IPS DF 19.7 (cell line): Measurements from ENCODE around the gene MC1R.
"Not testable (repeated sequence)": the region's sequence is repeated elsewhere in the genome, so short reads cannot be mapped to it uniquely, and the experiment has no call there.

Experiments
- DNase-seq: peaks from one replicate; pipeline ENCODE4 v3.0.0-alpha.2; 2013; ENCODE audit warnings: low read depth, low spot score

Gene MC1R

DNA sequence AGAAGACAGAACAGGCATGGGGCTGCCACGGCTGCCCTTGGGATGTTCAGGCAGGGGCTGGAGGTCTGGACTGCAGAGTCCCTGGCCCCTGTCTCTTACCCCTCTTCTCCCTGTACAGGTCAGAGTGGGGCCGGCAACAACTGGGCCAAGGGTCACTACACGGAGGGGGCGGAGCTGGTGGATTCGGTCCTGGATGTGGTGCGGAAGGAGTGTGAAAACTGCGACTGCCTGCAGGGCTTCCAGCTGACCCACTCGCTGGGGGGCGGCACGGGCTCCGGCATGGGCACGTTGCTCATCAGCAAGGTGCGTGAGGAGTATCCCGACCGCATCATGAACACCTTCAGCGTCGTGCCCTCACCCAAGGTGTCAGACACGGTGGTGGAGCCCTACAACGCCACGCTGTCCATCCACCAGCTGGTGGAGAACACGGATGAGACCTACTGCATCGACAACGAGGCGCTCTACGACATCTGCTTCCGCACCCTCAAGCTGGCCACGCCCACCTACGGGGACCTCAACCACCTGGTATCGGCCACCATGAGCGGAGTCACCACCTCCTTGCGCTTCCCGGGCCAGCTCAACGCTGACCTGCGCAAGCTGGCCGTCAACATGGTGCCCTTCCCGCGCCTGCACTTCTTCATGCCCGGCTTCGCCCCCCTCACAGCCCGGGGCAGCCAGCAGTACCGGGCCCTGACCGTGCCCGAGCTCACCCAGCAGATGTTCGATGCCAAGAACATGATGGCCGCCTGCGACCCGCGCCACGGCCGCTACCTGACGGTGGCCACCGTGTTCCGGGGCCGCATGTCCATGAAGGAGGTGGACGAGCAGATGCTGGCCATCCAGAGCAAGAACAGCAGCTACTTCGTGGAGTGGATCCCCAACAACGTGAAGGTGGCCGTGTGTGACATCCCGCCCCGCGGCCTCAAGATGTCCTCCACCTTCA is 16.2 kb downstream of the MC1R start:
- DNase-seq, result no peak

DNA sequence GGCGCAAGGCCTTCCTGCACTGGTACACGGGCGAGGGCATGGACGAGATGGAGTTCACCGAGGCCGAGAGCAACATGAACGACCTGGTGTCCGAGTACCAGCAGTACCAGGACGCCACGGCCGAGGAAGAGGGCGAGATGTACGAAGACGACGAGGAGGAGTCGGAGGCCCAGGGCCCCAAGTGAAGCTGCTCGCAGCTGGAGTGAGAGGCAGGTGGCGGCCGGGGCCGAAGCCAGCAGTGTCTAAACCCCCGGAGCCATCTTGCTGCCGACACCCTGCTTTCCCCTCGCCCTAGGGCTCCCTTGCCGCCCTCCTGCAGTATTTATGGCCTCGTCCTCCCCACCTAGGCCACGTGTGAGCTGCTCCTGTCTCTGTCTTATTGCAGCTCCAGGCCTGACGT is 17.0 kb downstream of the MC1R start:
- not testable (repeated sequence) for DNase-seq

DNA sequence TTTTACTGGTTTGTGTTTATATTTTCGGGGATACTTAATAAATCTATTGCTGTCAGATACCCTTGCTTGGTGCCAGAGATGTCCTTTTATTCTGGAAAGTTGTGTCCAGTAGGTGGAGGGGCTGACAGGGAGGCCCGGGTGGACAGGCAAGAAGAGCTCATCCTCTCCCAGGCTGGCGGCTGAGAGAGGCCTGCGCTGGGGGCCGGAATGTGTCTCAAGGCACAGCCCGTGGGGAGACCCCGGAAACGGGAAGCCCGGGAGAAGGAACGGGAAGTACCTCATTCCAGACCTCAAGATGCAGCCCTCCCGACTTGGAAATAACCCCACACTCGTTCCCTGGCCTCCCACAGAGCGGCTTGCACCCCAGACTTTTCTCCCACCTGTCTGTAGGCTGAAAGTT is 17.4 kb downstream of the MC1R start:
- no peak for DNase-seq

DNA sequence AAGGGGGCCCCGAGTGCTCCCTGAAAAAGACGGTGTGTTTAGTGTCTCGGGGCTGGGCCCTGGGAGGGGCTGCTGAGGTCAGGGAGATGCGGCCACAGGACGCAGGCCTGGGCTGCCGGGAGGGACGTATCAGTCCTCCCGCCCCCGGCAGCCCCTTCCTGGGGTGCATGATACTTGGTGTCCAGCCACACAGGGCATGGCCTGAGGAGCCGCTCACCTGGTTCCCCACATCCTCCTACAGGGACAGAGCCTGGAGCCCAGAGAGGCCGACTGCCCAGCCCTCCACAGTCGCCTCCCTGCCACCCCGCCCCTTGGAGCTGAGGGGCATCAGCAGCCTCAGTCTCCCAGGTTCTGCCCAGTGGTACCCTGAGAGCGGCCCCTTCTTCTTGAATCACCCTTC is 17.8 kb downstream of the MC1R start:
- DNase-seq, result no peak

DNA sequence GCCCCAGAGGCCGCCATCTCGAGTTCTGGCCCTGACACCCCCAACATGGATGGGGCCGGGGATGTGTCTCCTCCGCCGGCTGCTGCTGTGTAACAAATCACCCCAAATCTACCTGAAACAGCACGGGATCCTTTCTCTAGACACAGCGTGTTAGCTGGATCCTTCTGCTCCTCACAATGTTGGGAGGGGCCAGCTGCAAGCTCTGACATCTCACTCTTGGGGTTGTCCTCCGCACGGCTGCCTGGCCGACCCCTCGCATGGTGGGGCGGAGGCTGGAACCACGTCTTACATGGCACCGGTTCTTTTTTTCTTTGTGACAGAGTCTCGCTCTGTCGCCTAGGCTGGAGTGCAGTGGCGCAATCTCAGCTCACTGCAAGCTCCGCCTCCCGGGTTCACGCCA is 18.3 kb downstream of the MC1R start:
- DNase-seq, result no peak

DNA sequence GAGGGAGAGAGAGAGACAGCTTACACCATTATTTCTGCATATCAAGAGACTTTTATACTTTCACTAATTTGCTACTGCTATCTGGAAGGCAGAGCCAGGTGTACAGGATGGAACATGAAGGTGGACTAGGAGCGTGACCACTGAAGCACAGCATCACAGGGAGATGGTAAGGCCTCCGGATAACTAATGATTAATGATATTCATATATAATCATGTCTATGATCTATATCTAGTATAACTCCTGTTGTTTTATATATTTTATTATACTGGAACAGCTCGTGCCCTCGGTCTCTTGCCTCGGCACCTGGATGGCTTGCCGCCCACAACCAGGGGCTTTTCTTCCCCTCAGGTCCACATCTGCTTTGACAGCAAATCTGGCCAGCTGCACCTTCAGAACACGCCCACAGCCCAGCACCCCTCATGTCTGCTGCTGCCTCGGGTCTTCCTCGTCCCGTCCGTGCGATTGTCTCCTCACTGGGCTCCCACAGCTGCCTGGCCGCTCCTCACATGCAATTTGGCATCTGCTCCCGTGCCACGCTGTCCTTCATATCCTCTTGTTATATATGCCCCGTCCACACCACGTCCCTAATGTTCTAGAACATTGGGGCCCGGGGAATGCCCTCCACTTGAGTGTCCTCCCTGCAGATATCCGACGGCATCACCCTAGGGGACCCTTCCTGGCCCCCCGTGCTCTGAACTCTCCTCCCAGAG is 19.7 kb downstream of the MC1R start:
- no peak for DNase-seq

DNA sequence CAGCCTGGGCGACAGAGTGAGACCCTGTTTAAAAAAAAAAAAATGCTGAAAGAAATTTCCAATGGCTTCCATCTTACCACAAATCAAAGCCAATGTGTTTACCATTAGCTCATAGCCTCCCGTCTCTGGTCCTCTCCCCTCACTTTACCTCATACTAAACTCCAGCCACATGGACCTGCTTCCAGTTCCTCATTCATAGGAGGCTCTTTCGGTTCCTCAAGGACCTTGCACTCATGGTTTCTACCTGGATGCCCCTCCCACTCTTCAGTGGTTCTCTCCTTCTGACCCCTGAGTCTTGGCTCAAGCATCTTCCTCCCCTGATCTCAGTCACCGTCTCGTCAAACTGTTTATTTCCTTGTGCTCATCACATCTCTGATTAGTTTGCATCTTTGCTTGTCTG is 26.1 kb downstream of the MC1R start:
- no peak for DNase-seq

DNA sequence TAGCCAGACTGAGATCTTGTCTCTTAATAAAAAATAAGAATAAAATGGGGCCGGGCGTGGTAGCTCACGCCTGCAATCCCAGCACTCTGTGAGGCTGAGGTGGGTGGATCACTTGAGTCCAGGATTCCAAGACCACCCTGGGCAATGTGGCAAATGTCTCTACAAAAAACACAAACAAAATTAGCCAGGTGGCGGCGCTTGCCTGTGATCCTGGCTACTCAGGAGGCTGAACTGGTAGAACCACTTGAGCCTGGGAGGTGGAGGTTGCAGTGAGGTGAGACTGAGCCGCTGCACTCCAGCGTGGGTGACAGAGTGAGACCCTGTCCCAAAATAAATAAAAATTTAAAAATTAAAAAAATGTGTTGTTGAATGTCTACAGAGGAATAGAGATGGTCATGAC is 27.0 kb downstream of the MC1R start:
- no peak for DNase-seq

DNA sequence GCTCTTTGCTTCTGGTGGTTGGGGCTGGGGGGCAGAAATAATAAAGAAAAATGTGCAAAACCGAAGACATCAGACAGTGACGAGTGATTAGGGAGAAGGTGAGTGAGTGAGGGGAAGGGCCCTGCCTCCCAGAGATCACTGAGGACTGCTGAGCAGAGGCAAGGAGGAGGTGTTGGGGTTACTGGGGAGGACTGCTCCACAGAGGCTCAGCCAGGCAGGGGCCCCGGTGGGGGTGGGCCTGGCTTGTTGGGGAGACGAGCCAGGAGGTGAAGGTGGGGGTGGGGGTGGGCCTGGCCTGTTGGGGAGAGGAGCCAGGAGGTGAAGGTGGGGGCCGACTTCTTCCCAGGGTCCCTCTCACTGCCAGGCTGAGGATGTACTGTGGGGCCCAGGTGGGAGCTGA is 27.9 kb downstream of the MC1R start:
- DNase-seq, result no peak

DNA sequence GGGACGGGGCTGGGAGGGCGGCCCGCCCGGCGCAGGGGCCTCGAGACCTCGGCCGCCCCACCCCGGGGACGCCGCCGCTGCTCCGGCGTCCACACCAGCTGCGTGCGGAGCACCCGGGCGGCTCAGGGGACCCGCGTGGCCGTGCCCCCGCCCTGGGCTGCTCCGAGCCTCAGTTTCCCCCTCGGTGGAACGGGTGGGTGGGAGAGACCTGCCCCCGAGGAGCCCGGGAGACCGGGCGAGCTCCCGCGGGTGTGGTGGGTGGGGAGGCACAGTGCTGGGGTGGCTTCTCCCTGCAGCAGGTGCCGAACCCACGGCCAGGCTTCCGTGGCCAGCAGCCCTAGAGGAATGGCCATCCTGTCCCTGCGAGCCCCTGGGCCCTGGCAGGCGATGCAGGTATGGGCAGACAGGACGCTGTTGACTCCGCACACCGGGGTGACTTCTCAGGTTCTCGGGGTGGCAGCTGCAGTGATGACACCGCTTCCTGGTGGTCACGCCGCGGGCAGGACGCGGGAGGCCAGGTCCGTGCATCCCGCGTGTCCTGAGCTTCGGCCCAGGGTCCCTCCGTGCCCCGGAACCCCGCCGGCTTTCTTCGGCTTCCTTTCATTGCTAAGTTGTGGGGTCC is 30.6 kb downstream of the MC1R start:
- DNase-seq, result no peak

DNA sequence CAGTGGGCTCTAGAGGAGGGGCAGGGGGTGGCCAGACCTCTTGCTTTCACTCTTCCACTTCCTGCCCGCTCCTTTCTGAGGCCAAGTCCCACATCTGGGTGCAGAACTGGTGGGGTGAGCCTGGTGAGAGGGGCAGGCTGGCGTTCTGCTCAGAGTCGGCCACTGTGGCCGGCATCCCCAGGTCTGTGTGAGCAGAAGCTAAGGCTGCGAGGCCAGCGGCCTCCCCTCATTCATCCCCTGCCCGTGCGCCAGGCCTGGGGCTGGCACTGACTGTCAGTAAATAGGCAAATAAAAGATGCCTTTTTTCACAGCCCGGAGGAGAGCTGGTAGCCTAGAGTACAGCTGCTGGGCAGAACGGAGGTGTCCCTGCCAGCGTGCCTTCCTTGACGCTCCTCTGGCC is 31.1 kb downstream of the MC1R start:
- no peak for DNase-seq

DNA sequence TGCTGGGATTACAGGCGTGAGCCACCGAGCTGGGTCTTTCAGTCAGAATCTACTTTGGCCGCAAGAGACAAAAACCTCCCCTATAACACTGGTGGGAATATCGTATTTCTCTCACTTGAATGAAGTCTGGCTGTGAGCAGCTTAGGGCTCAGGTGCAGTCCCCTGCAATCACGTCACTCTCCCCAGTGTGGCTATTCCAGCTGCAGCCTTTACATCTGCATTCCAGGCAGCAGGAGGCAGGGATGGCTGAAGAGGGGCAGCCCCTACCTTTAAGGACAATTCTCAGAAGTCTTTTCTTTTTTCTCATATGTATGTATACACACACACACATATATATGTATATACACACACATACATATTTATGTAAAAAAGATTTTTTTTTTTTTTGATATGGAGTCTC is 32.8 kb downstream of the MC1R start:
- DNase-seq, result no peak

DNA sequence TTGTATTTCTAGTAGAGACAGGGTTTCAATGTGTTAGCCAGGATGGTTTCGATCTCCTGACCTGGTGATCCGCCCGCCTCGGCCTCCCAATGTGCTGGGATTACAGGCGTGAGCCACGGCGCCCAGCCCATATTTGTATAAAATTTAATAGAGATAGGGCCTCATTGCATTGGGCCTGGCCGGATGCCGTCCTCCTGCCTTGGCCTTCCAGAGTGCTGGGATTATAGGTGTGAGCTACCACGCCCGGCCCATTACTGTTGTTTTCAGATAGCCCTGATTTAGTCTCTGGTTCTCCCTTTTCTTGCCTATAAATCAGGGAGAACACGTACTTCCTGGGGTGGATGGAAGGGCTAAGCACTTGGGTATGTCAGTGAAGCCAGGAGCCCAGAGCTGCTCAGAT is 33.4 kb downstream of the MC1R start:
- no peak for DNase-seq

DNA sequence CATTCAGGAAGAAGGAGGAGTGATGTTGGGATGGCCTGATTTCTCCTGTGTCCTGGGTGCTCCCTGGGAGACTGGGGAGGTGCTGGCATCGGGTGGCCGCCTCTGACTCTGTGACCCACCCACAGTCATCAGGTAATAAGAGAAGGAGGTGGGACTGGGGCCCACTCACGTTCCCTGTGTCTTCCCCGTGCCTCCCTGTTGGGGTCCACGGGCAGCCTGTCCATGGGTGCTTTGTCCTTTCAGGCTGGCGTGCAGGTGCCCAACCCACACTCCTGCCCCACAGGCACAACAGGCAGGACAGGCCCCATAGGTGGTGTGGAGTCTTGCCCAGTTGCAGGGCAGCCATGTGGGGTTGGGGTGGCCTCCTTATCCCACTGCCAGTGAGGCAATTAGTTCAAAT is 33.9 kb downstream of the MC1R start:
- DNase-seq, result no peak

DNA sequence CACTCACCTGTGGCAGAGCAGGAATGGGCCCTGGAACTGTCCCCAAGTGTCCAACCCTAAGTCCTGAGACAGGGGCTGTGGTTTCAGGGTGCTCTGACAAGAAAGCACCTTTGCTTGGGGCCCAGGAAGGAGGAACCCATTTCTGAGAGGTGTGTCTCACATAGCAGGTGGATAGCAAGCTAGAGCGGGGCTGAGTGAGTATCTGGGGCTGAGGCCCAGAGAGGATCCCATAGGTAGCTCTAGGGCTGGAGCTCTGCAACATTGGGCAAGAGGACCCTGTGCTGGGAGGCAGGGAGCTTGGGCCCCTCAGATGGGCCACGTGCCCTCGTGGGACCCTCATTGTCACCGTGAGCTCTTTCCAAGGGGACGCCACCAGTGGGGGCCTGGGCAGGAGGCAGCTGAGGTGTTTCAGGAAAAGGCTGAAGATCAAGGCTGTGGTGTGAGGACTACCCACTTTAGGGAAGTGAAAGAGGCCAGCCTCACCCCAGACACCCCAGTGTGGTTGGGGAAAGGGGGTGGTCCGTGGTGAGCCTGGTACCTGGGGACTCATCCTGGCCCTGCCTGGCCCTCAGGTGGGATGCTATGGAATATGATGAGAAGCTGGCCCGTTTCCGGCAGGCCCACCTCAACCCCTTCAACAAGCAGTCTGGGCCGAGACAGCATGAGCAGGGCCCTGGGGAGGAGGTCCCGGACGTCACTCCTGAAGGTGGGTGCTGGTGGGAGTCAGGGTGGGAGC is 35.2 kb downstream of the MC1R start:
- DNase-seq, result no peak

DNA sequence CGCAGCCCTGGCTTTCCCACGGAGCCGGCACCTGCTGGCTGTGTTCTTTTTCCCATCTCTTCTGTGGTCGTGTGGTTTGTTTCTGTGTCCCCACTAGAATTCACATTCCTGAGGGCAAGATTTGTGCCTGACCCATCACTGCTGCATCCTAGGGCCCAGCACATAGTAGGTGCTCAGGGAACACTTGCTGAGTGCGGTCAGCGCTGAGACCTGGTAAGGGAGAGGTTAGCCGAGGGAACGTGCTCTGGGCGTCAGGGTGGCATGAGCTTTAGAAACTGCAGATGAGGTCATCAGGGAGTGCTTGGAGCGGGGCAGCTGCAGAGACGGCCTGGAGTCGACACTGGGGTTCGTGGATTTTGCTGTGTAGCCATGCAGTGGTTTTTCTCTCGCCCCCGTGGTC is 35.8 kb downstream of the MC1R start:
- DNase-seq, result no peak

DNA sequence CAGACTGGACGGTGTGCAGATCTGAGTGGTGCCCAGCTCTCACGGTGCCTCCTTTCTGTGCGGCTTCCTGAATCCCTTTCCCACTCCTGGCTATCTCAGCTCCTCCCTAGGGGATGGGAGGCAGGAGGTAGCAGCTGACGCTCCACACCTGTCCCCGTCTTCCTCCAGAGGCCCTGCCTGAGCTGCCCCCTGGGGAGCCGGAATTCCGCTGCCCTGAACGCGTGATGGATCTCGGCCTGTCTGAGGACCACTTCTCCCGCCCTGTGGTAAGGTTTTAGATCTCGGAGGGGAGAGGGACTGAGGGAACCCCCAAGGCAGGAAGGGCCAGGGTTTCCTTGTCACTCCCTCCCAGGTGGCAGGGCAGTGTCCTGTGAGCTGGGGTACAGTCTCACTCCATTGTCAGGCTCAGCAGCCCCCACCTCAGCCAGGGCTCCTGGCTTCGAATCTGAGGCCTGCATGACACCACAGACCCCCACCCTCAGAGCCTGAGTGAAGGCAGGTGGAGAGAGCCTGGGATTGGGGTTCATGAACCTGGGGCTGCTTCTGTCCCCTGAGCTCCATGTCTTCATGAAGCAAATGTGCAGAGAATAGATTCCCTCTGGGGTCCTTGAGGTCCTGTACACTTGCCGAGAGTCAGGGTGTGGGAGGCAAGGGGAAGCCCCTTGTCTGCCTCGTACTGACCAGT is 36.5 kb downstream of the MC1R start:
- DNase-seq, result no peak

DNA sequence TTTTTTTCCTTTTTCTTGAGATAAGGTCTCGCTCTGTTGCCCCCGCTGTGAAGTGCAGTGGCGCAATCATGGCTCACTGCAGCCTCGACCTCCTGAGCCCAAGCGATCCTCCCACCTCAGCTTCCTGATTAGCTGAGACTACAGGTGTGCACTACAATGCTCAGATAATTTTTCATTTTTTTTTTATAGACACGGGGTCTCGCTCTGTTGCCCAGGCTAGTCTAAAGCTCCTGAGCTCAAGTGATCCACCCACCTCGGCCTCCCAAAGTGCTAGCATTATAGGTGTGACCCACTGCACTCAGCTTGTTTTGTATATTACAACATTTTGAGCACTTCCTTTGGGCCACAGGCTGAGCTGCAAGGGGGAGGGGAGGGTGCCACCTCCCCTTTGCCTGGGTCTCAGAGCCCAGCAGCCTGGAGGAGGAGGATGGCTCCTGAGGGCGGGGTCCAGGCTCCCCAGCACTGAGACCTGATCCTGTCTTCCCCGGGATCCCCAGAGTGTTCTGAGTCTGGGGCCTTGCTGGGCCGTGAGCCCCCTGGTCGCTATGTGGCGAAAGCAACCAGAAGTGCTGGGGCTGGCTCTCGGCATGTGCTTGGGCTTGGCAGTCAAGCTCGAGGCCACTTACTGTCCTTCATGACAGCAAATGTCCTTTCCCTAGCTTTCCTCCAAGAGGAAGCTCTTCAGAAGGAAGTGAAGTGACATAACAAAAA is 38.0 kb downstream of the MC1R start:
- DNase-seq, result no peak

DNA sequence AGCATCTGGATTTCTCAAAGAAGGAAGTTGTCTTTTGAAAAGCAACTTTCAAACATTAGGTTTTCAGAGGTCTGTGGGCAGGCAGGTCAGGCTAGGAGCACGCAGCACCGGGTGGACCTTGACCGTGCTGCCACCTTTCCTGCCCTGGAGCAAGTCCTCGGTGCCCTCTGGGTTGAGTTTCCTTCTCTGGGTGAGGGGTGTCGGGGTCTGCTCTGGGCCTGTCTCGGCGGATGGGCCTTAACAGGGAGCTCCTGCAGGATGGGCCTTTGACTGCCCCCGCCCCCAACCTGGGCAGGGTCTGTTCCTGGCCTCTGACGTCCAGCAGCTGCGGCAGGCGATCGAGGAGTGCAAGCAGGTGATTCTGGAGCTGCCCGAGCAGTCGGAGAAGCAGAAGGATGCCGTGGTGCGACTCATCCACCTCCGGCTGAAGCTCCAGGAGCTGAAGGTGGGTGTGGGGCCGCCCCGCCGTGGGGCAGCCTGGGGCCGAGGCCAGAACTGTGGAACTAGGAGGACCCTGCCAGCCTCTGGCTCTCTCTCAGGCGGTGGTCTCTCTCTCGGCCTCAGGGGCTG is 38.6 kb downstream of the MC1R start:
- DNase-seq, result no peak

DNA sequence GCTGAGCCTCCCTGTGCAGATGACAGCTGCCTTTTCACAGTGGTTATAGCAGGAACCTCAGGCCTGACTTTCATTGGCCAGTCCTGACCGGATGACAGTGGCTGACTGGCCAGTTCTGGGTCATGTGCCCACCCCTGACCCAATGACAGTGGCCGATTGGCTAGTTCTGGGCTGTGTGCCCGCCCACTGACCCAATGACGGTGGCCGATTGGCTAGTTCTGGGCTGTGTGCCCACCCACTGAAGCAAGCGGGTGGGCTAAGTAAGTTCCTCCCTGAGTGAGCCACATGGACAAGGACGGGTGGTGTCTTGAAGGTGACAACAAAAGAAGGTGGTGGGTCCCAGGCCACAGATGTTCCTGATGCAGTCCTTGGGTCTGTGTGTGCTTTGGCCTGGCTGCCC is 39.4 kb downstream of the MC1R start:
- peak; percentile 69 for DNase-seq
